ENCODE results near the gene PXN. TPM values are rescaled to one million over a fixed set of nuclear protein-coding genes. Genes with fewer than 3 reads are reported as not detected.
"Not testable (repeated sequence)": the region's sequence is repeated elsewhere in the genome, so short reads cannot be mapped to it uniquely, and the experiment has no call there.

The PXN gene
- total RNA-seq, 1 donor = 63.0 TPM

- no peak for TF ChIP-seq CTCF (IDR thresholded peaks at IDR 0.05; ENCODE audit: insufficient read depth, low read depth, low read length)
- peak overlapping the region; percentile 89 for H3K4me3 ChIP-seq (ENCODE audit: low read depth, low read length)
- peak; percentile 51 for DNase-seq (ENCODE audit: low read depth)
These were observed 3.3 kb downstream of the PXN start for GRCh38 chr12:120261951-120262851.

GRCh38 chr12:120260607-120261006 is 4.9 kb downstream of the PXN start:
- no peak for DNase-seq (ENCODE audit: low read depth)
- TF ChIP-seq CTCF (IDR thresholded peaks at IDR 0.05; ENCODE audit: insufficient read depth, low read depth, low read length) = no peak
- H3K4me3 ChIP-seq (ENCODE audit: low read depth, low read length) = no peak overlapping the region

GRCh38 chr12:120259418-120260202 is 5.9 kb downstream of the PXN start:
- H3K4me3 ChIP-seq (ENCODE audit: low read depth, low read length) = no peak overlapping the region
- TF ChIP-seq CTCF (IDR thresholded peaks at IDR 0.05; ENCODE audit: insufficient read depth, low read depth, low read length) = no peak
- peak; percentile 54 for DNase-seq (ENCODE audit: low read depth)

GRCh38 chr12:120258323-120258896 is 7.1 kb downstream of the PXN start:
- TF ChIP-seq CTCF (IDR thresholded peaks at IDR 0.05; ENCODE audit: insufficient read depth, low read depth, low read length) = no peak
- H3K4me3 ChIP-seq (ENCODE audit: low read depth, low read length) = no peak overlapping the region

GRCh38 chr12:120257041-120257821 is 8.3 kb downstream of the PXN start:
- peak; percentile 67 for DNase-seq (ENCODE audit: low read depth)
- TF ChIP-seq CTCF (IDR thresholded peaks at IDR 0.05; ENCODE audit: insufficient read depth, low read depth, low read length) = no peak
- H3K4me3 ChIP-seq (ENCODE audit: low read depth, low read length) = no peak overlapping the region

More at GRCh38 chr12:120258323-120258896, 7.1 kb downstream of the PXN start:
- no peak for DNase-seq (ENCODE audit: low read depth)

- H3K4me3 ChIP-seq (ENCODE audit: low read depth, low read length) = no peak overlapping the region
- no peak for TF ChIP-seq CTCF (IDR thresholded peaks at IDR 0.05; ENCODE audit: insufficient read depth, low read depth, low read length)
- DNase-seq (ENCODE audit: low read depth) = no peak
These were observed 10.7 kb downstream of the PXN start for GRCh38 chr12:120254809-120255208.

GRCh38 chr12:120253313-120253712 is 12.2 kb downstream of the PXN start:
- not testable (repeated sequence) for DNase-seq (ENCODE audit: low read depth); H3K4me3 ChIP-seq (ENCODE audit: low read depth, low read length)
